GM18861 (cell line): ENCODE results near the gene PEPD.

Experiments
- ATAC-seq: cut with Tn5 transposase; IDR thresholded peaks from one replicate; pipeline ENCODE4 v1.9.1; 2021; ENCODE audit not compliant: unreplicated experiment

The PEPD gene

GRCh38 chr19:33441277-33441699 is 80.3 kb downstream of the PEPD start:
- ATAC-seq, result no peak

DNA sequence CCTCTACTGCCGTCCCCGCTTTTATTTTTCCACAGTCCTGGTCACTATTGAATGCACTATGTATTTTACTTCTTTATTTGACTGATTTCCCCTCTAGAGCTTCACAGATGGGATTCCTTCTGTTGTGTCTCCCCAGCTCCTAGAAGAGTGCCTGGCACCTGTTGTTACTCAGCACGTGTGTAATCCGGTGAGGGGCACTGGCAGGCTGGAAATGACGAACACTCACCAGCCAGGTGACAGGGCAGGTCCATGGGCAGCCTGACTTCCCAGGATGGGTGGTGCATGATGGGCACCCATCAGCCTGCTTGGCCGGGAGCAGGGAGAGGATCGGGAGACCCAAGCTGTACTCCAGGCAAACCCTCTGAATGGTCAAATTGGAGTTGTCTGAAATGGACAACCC is 80.9 kb downstream of the PEPD start:
- no peak for ATAC-seq

- no peak for ATAC-seq
These were observed 81.3 kb downstream of the PEPD start for GRCh38 chr19:33440241-33440640.

DNA sequence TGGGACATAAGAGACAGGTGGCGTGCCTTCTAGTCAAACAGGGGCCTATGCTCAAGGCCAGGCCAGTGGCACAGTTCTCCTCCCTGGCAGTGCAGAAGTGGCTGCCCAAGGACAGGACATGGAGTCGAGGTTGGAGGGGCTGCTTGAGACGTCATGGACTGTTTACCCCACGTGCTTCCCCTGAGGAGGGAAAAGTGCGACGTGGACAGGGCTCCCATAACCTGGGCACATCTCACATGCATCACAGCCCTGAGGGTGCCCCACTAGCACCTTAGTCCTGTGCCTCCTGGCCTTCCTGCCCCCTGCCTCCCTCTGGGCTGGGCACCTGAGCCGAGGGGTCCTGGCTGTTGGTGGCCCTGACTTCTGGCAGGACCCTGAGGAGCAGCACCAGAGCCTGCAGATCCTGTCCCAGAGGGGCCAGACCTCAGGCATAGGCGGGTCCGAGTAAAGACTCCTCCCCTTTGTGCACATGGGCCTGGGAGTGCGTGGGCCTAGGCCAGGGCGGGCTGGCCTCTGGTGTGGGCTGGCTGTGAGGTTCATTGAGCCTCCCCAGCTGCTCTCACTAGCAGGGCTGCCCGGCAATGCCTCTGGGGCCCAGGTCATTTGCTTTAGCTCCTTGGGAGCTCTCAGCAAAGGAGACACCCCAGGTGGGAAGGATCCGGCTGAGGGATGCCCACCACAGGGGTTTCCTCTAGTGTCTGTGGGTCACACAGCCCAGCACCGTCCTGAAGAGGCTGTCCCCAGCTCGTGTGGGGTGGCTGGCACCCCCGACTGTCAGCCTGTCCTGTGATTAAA is 82.4 kb downstream of the PEPD start:
- ATAC-seq, result no peak

GRCh38 chr19:33437821-33438671 is 83.5 kb downstream of the PEPD start:
- no peak for ATAC-seq

GRCh38 chr19:33437393-33437820 is 84.2 kb downstream of the PEPD start:
- no peak for ATAC-seq

DNA sequence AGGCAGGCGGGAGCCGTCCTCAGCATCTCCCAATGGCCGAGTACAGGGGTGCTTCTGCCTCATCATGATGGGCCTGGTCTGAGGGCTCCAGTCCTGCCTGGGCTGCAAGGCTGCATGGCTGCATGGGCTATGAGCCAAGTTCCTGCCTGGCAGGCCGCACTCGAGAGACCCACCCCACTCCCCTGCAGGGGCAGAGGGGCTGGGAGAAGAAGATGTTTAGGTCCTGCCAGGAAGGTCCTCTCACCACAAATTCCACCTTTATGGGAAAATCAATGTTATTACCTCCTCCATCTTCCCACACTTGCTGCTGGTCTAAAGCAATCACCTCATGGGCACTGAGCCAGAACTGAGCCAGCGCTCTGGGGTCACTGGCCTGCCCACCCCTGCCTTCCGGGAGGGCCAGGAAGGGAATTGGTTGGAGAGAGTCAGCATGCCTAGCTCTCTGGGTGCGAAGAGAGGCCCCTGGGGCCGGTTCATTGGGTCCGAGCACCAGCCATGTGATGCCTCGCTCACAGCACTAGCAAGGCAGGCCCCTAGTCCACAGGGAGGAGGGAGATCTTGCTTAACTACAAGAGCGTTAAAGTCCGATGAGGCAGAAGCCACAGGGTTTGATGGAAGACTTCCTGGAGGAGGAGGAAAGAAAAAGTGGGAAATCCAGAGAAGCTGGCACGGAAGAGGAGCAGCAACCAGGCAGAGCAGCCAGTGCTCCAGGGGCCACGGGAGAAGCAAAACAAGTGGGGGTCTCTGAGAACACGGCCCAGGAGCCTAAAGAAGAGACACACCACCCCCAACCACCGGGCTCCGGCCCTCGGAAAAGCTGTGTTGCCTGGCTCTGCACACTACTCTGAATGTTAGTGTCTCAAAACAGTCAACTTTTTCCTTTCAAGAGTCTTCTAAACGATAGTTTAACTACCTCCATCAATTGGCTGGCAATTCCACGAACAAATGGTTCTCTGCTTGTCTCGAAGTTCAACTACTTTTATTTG is 84.9 kb downstream of the PEPD start:
- no peak for ATAC-seq

DNA sequence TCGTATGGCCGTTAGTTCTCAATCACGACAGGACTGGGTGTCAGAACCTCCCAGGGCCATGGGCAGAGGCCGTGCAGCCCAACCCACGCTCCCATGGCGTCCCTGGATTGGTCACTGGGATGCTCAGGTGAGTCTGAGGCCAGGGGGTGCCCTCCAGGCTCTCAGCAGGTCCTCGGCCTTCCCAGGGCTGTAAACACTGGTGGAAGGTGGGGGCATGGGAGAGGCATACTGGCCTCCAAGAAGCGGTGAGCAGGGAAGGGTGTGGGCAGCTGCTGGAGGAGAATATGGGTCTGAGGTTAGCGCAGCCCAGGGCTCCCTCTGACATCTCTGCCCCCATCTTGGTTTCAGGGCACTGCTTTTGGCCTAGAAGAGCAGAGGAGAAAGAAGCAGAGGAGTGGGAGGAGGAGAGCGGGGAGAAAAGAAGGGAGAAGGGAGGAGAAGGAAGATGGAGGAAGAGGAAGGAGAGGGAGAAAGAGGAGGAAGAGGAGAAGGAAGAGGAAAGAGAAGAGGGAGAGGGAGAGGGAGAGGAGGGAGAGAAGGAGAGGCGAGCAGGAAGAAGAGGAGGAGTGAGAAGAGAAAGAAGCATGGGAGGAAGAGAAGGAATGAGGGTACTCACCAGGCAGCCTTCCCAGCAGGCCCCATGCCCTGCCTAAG is 85.8 kb downstream of the PEPD start:
- no peak for ATAC-seq

- ATAC-seq, result no peak
These were observed 86.5 kb downstream of the PEPD start for GRCh38 chr19:33434886-33435705.

DNA sequence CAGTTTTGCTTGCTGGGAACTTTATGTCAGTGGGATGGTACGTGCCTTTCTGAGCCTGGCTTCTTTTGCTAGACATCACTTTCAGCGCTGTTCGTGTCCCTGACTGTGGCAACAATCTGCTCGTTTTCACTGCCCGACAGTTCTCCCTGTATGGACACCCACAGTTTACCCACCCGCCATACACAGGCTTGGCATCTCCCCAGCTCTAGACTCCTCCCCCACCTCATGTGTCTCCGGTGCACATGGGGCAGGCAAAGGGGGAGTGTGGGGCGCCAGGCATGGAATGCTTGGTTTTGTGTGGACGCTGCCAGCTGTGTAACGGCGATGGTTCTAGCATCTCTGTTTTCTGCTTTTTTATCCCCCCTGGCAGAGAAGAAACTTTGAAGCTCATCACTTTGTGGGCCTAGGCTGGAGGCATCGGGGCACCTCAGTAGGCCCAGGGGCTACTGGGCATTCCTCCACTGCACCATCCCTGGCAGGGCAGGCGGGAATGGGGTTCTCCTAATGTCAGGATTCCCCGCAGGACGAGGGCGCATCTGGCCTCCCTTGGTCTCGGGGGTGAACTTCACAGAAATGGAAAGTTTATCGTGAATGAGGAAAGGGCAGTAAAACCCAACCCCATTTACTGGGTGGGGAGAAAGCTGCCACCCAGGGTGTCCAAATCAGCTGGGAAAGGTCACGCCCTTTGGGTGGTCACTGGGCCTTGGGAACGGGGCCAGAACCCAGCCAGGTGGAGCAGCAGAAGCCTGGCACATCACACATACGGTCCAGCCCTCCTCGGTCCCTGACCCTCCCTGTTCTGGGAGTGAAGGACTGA is 87.3 kb downstream of the PEPD start:
- ATAC-seq, result no peak

GRCh38 chr19:33432446-33433170 is 89.0 kb downstream of the PEPD start:
- ATAC-seq, result no peak

DNA sequence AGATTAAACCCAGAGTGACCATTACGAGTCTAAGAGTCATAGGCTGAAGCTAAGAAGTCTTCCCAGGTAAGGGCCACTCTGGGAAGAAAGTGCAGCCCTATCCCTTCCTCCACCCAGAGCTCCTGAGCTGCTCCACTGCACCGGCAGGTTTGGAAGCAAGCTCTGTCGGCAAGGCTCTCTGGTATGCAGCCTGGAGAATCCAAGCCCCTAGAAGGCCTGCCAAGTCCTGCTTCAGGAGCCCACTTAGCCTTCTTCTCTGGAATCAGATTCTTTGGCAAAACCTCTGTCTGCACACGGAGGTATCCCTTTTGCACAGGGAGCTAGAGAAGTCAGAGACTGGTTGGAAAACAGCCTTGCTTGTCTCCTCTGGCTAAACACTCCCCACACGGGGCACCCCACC is 89.6 kb downstream of the PEPD start:
- no peak for ATAC-seq

- no peak for ATAC-seq
These were observed 90.8 kb downstream of the PEPD start for GRCh38 chr19:33430674-33431277.

DNA sequence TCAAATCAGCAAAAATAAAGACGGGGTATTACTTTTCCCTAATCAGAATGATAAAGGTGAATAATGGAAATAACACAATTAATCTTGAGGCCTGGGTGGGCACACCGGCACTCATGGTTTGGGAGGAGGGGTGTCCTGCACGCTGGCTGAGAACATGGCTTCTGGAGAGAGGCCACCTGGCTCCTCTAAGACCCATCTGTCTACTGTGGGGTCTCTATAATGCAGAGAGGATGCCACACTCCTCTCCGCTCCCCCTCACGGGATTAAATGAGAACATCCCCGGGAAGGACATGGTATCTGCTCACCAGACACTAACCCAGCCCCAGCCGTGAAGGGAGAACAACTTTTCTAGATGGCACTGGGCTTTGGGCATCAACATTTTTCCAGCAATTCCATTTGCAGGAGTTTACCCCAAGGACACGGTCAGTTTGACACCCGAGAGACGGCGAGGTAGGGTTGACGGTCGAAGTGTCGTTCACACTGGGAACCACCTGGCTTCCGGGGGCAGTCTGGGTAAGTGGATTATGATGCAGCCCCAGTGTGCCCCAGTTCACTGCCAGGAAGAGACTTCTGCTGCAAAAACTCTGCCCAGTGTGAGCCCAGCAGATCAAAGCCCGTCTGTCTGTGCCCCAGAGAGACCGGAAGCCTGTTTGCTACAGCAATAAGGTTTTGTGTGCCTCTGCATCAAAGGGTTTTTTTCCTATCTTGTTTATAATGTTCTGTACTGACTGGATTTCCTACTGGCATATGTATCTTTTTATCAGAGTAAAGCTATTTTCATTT is 91.5 kb downstream of the PEPD start:
- no peak for ATAC-seq

GRCh38 chr19:33428627-33429125 is 92.9 kb downstream of the PEPD start:
- ATAC-seq, result no peak

GRCh38 chr19:33427801-33428626 is 93.6 kb downstream of the PEPD start:
- ATAC-seq, result no peak
